GM12872 (cell line): ENCODE measurements around the gene TMEM135.

Experiments
- CTCF ChIP-seq: IDR thresholded peaks from 3 replicates; pipeline ENCODE4 v1.5.1; 2011; ENCODE audit warnings: low read depth, mild to moderate bottlenecking, low read length, moderate library complexity; ENCODE audit not compliant: insufficient read depth

The TMEM135 gene

DNA sequence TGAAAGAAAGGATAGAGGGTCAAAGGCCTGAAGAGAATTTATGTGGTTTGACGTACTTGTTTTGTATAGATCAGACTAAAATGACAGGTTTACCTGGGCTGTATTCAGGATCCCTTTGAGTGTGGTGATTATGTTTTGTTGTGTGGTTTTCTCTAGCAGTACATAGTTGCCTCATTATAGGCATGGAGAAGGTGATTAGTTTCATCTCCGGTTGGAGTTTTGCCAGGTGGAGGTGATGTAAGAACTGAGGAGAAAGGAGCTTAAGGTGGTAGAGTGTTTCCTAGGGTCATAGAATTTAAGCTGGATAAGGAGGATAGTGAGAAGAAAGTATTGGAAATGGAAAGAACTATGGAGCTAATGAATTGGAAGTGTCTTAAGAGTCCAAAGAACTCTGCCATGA lies 229.0 kb downstream of the TMEM135 start:
- TF ChIP-seq CTCF = no peak

- no peak for TF ChIP-seq CTCF
Observed at GRCh38 chr11:87275176-87275575, 237.4 kb downstream of the TMEM135 start.

- no peak for TF ChIP-seq CTCF
Observed at GRCh38 chr11:87280143-87280542, 242.4 kb downstream of the TMEM135 start.

DNA sequence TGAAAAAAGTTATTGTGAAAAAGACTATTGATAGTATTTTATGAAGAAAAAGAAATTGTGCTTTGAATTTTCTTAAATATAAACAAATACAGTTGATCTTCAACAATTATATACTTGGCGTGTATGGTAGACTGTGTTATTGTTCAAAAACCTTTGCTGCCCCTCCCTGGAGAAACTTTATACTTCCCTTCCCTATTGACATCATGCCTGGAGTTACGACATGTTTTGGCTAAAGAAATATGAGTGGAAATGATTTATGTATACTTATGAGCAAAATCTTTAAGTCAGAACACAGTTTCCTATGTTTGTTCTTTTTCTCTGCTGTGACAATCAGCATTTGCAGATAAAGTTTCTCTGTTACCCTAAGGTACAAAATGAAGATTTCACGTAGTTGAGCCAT lies 243.8 kb downstream of the TMEM135 start:
- no peak for TF ChIP-seq CTCF

- TF ChIP-seq CTCF = no peak
Observed at GRCh38 chr11:87284306-87284705, 246.6 kb downstream of the TMEM135 start.

DNA sequence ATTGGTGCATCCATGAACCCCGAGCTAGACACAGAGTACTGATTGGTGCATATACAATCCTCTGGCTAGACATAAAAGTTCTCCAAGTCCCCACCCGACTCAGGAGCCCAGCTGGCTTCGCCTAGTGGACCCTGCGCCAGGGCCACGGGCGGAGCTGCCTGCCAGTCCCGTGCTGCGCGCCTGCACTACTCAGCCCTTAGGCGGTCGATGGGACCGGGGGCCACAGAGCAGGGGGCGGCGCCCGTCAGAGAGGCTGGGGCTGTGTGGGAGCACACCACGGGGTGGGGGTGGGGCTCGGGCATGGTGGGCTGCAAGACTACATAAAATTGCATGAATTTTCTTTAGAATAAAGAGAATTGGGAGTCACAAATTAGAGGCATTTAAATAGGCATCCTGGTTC lies 248.6 kb downstream of the TMEM135 start:
- no peak for TF ChIP-seq CTCF

DNA sequence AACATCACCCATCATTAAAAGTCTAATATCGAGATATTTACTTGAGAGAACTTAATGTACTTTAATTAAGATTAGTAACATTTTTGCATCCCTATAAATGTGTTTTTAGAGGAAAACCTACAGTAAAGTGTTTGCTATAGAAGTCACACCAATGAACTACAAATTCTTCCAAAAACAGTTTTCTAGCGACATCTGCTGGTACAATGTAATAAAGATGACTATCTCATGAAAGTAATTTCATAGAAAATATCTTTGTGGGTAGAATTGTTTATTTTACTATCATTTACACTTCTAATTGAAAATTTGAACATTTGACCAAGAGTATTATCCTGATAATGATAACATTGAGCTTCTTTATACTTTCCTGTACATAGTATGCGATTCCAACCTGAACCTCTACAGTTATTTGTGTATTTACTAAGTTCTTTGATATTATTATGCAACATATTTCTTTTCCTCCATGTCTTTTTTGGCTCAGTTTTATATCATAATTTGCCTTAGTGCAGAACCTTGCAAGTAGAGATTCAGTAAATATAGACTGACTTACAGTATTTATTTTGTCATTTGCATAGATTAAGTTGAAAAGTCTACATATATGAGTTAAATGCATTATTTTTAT lies 252.7 kb downstream of the TMEM135 start:
- peak; percentile 38; the same call in 1 of the 3 replicates for TF ChIP-seq CTCF

DNA sequence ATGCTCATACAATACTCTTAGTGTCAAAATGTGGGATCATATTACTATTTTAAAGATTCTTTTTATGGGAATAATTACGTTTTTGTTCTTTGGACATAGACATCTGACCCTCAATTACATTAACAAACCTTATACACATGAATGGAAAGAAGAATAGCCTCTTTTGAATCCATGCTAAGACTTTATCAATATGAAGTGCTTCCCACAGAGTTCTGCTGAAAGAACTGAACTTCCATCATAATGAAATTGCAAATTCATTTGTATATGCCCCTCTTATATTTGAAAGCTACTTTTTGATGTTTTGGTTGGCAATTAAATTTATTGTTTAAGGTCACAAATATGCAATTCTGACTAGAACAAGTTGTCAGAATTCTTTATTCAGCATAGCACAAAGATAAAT lies 254.9 kb downstream of the TMEM135 start:
- no peak for TF ChIP-seq CTCF
